Uterus (tissue), 2 donors: ENCODE measurements around the gene PHLDA2.

Source experiments
- CTCF ChIP-seq, 4 experiments: fragments of 200-600 bp in 2 of 4; fragments of 450-650 bp in 2 of 4; sonication (generic) in 2 of 4; IDR thresholded peaks; one replicate each; pipeline ENCODE4 v1.5.1; 2016 to 2019; ENCODE audit warnings: antibody characterized with exemption in 4 of 4, mild to moderate bottlenecking in 2 of 4, moderate library complexity in 1 of 4
- POLR2A ChIP-seq, 2 donors: fragments of 450-650 bp; IDR thresholded peaks; one replicate each; pipeline ENCODE4 v1.6.1; 2016; ENCODE audit warnings: antibody characterized with exemption in 2 of 2, mild to moderate bottlenecking in 1 of 2, moderate library complexity in 1 of 2

- TF ChIP-seq CTCF (IDR thresholded peaks at IDR 0.05) (no peak), POLR2A (IDR thresholded peaks at IDR 0.05) (no peak)
Measured at GRCh38 chr11:2944530-2944929, 15.3 kb upstream of the PHLDA2 start.
